GM19240 (cell line): ENCODE results near the gene ARFIP2.
A peak's percentile ranks its signal among the peaks of the same experiment; 100 is the strongest.
"Not testable (repeated sequence)": the region's sequence is repeated elsewhere in the genome, so short reads cannot be mapped to it uniquely, and the experiment has no call there.

Source experiments
- DNase-seq: peaks from one replicate; pipeline ENCODE4 v3.0.0; 2011; ENCODE audit warnings: low spot score; ENCODE audit not compliant: insufficient read length

ARFIP2 gene, protein sequence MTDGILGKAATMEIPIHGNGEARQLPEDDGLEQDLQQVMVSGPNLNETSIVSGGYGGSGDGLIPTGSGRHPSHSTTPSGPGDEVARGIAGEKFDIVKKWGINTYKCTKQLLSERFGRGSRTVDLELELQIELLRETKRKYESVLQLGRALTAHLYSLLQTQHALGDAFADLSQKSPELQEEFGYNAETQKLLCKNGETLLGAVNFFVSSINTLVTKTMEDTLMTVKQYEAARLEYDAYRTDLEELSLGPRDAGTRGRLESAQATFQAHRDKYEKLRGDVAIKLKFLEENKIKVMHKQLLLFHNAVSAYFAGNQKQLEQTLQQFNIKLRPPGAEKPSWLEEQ

GRCh38 chr11:6481012-6481923, at the start of gene ARFIP2, which contains the start of gene TIMM10B:
Gene ARFIP2 (minus strand): TSS chr11:6481331. CDS start chr11:6480421, 910 bp downstream.
Gene TIMM10B (plus strand): TSS chr11:6481501. CDS start chr11:6481517, 16 bp downstream.
- peak; percentile 98 for DNase-seq

DNA sequence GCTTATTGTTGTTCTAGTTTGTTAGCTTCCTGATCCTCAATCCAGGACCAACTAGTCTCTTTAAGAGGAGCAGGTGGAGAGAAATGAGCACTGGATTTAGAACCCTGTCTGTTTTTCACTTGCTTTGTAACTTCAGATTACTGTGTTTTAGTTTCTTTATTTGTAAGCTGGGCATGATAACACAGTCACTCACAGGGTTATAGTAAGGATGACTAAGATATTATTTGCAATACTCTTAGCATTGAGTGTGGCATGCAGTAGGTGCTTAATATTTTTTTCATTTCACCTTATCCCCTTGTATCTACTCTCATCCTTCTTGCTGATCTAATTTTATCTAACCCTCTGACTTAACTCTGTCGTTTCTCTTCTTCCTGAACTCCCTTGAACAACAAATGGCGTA, 49.7 kb upstream of the ARFIP2 start:
- no peak for DNase-seq

DNA sequence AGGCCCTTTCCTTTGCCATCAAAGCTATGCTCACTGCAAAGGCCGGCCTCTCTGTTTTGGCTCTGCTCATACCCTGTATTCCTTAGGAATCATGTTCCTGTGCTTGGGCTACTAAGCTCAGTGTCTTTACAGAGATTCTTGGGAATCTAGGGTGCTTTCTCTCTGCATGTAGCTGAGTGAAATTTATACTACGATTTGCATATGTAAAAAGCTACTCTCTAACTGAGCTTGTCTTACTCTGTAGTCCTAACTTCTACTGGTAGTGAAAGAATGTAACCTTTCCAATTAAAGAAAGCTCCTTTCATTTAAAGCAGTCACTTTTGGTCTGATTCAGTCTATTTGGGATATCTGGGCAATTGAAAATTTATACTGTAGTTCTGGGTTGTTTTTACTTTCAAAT, 48.1 kb upstream of the ARFIP2 start:
- DNase-seq, result no peak

GRCh38 chr11:6526411-6527135, 45.4 kb upstream of the ARFIP2 start:
- no peak for DNase-seq

DNA sequence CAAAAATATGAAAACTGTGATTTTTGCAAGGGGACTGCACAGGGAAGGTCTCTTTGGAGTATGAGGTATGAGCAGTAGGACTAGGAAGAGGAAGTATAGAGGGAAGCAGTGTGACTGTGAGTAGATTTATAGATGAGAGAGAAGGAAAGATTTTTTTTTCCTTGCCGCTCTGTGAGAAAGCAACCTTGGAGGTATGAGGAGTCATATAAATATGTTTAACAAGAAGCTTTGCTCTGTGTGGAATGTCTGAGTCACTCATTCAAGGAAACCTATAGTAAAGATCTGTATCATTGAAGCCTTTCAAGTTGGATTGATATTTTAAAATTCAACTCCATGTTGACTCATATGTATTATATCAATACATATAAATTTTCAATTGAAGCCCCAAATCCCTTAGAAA, 42.1 kb upstream of the ARFIP2 start:
- DNase-seq, result no peak

DNA sequence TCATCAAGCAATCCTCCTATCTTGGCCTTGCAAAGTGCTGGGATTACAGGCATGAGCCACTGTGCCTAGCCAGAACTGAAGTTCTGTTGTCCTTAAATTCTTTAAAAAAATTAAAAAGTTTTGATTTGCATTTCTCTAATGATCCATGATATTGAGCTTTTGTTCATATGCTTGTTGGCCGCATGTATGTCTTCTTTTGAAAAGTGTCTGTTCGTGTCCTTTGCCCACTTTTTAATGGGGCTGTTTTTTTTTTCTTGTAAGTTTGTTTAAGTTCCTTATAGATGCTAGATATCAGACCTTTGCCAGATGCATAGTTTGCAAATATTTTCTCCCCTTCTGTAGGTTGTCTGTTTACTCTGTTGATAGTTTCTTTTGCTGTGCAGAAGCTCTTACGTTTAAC, 40.8 kb upstream of the ARFIP2 start:
- not testable (repeated sequence) for DNase-seq

DNA sequence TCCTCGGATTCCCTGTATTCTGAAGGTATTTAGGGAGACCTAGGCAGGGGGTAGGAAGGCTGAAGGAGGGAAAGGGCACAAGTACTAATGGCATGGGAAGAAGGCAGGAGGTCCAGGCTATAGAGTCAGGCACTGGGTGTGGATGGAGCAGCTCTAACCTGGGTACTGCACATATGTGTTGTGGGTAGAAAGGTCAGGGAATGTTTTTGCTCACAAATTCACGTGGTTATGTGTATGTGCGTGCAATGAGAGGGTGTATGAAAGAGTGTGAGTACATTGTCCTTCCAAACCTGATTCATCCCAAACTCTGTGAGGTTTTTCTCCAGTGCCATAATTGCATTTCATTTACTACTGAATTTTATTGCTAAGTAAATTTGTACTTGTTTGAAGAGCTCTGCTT, 39.1 kb upstream of the ARFIP2 start:
- no peak for DNase-seq

- no peak for DNase-seq
Measured at GRCh38 chr11:6516865-6517264, 35.7 kb upstream of the ARFIP2 start.

- peak; percentile 21 for DNase-seq
Measured at GRCh38 chr11:6505577-6506240, 24.6 kb upstream of the ARFIP2 start.

GRCh38 chr11:6504166-6504565, 23.0 kb upstream of the ARFIP2 start:
- DNase-seq, result no peak

DNA sequence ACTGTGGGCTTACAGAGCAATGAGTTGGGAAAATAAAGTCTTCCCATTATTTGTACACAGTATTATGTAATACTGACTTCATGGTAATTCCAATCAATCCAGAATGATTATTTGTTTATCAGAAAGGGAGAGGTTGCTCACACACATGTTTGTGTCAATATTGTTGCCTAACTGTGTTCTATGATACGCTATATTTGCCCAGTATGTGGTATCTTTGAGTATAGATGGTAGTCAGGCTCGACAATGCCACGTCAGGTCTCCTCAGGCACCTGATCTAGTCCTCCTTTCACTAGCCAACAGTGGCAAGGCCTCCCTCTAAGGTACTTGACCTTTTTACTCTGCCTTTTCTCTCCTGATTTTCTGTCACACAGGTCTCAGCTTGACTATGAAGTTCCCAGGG, 21.3 kb upstream of the ARFIP2 start:
- no peak for DNase-seq

GRCh38 chr11:6498544-6498943, 17.4 kb upstream of the ARFIP2 start:
- DNase-seq, result no peak

DNA sequence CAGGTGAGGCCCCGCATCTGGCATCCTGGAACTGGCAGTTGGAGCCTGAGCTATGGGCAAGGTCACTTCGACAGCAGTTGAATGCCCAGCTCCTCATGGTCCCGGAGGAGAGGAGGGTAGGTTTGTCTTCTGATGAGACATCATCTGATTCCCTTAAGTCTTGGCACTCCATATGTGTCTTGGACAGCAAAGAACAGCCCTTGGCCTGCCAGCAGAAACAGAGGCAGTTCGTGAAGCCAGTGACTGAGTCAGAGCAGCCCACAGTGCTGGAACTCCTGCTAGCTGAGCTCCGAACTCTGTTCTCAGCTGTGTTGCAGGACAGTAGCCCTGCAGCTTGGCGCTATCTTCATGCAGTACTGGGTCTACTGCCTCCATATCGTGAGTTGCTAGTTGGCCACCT, 17.0 kb upstream of the ARFIP2 start:
- DNase-seq, result no peak

- DNase-seq, result no peak
Measured at GRCh38 chr11:6497069-6497839, 16.1 kb upstream of the ARFIP2 start, which contains the start of gene DNHD1. Gene DNHD1 (plus strand): TSS chr11:6497280. CDS start chr11:6498216, 936 bp downstream.

DNA sequence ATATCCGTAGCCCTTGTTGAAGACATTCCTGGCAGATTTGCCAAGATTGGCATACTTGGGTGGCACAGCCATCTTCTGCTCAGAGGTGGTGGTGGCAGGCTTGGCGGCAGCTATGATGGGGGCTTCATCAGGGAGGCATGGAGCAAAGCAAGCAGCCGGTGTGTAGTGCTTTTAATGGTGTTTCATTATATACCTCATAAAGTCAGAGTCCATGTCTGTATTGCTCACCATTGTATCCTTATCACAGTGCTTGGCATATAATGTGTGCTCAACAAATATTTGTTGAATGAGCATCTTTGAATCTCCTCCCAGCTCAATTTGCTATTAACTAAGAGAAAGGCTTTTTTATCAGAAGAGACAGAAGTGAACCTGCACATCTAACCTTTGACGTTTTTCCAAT, 8.2 kb upstream of the ARFIP2 start:
- no peak for DNase-seq

DNA sequence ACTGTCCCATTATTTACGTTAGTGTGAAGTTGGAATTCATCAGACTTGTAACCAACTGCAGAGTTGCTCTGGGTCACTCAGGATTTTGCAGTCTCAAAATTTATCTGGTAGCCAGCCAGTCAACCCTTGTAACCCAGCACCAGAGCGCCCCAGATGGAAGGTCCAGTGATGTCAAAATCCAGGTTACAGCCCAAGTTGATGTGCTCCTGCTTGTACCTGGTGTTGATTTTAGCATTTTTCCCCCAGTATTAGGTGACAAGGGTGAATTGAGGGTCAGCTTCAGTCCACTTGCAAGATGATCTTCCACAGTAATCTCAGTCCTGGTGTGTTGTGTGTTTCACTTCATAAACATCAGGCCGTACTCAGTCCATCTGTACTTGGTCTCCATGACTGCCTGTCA, 7.7 kb upstream of the ARFIP2 start:
- DNase-seq, result no peak

GRCh38 chr11:6488342-6488741, 7.2 kb upstream of the ARFIP2 start:
- no peak for DNase-seq

GRCh38 chr11:6486938-6487337, 5.8 kb upstream of the ARFIP2 start:
- no peak for DNase-seq

- no peak for DNase-seq
Measured at GRCh38 chr11:6486256-6486655, 5.1 kb upstream of the ARFIP2 start.

DNA sequence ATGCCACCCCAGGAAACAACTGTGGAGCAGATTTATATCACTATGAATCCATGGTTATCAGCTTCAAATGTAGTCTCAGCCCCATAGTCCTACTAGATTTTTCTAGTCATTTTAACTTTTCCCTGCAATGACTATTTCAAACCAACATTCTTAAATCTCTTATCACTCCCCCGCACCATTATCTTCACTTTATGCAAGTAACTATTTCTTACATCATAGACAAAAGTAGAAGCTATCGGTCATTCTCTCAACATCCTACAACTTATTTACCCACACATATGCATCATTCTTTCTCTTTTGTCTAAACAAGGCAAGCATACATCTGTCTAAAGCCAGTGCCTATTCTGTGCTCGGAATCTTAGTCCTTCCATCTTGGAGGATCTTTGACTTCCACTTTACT, 4.5 kb upstream of the ARFIP2 start:
- DNase-seq, result no peak
